Mesenchymal stem cell (in vitro differentiated cells and primary cell): ENCODE measurements around the gene AHSA1. TPM values are rescaled to one million over a fixed set of nuclear protein-coding genes. Genes with fewer than 3 reads are reported as not detected.

ENCODE experiments used
- DNase-seq: peaks from one replicate; pipeline ENCODE4 v3.0.0-alpha.2; 2013
- H2AFZ ChIP-seq: one replicate; pipeline ENCODE4 v1.6.1; 2013; ENCODE audit warnings: low read depth, mild to moderate bottlenecking, control low read depth, inconsistent platforms, low read length, moderate library complexity
- H2AK5ac ChIP-seq: 2 replicates; pipeline ENCODE4 v1.6.1; 2013; ENCODE audit warnings: low read length, moderate library complexity, mild to moderate bottlenecking, inconsistent platforms; ENCODE audit not compliant: severe bottlenecking
- H2BK120ac ChIP-seq: one replicate; pipeline ENCODE4 v1.6.1; 2013; ENCODE audit warnings: low read depth, mild to moderate bottlenecking, inconsistent platforms, low read length, moderate library complexity
- H2BK12ac ChIP-seq, 2 experiments: one replicate each; pipeline ENCODE4 v1.6.1; 2013; ENCODE audit warnings: inconsistent platforms in 2 of 2, low read length in 2 of 2, mild to moderate bottlenecking in 2 of 2, moderate library complexity in 2 of 2, control low read depth in 1 of 2
- H2BK15ac ChIP-seq: one replicate; pipeline ENCODE4 v1.6.1; 2013; ENCODE audit warnings: mild to moderate bottlenecking, low read depth, inconsistent platforms; ENCODE audit not compliant: poor library complexity, severe bottlenecking
- H2BK5ac ChIP-seq: 2 replicates; pipeline ENCODE4 v1.6.1; 2013; ENCODE audit warnings: low read depth, mild to moderate bottlenecking, low read length, control low read depth, inconsistent platforms; ENCODE audit not compliant: poor library complexity, severe bottlenecking
- H3K14ac ChIP-seq, 2 experiments: one replicate each; pipeline ENCODE4 v1.6.1; 2013; ENCODE audit warnings: inconsistent platforms in 2 of 2, low read length in 2 of 2, control low read depth in 1 of 2, mild to moderate bottlenecking in 1 of 2, moderate library complexity in 1 of 2
- H3K18ac ChIP-seq, 2 experiments: one replicate each; pipeline ENCODE4 v1.6.1; 2013; ENCODE audit warnings: inconsistent platforms in 2 of 2, low read length in 2 of 2, control low read depth in 1 of 2, low read depth in 1 of 2, mild to moderate bottlenecking in 1 of 2
- H3K23ac ChIP-seq, 2 experiments: one replicate each; pipeline ENCODE4 v1.6.1; 2013; ENCODE audit warnings: inconsistent platforms in 2 of 2, low read length in 2 of 2, mild to moderate bottlenecking in 2 of 2, moderate library complexity in 2 of 2, control low read depth in 1 of 2
- H3K27ac ChIP-seq: 2 replicates; pipeline ENCODE4 v1.5.1; 2013; ENCODE audit warnings: mild to moderate bottlenecking, moderate library complexity, low read length, control low read depth, inconsistent platforms; ENCODE audit not compliant: poor library complexity, severe bottlenecking
- H3K27me3 ChIP-seq, 2 experiments: 2 replicates each; pipeline versions ENCODE4 v1.6.1 to v1.7.0; 2013; ENCODE audit warnings: low read length in 2 of 2, mild to moderate bottlenecking in 2 of 2, moderate library complexity in 2 of 2, control low read depth in 1 of 2, inconsistent platforms in 1 of 2; ENCODE audit not compliant: control insufficient read depth in 1 of 2, insufficient read depth in 1 of 2
- H3K36me3 ChIP-seq, 2 experiments: 2 replicates each; pipeline versions ENCODE4 v1.6.1 to v1.7.0; 2013; ENCODE audit warnings: low read length in 2 of 2, control low read depth in 1 of 2, inconsistent platforms in 1 of 2, low read depth in 1 of 2, mild to moderate bottlenecking in 1 of 2; ENCODE audit not compliant: insufficient read depth in 2 of 2, control insufficient read depth in 1 of 2
- H3K4ac ChIP-seq, 2 experiments: one replicate each; pipeline ENCODE4 v1.6.1; 2013; ENCODE audit warnings: inconsistent platforms in 2 of 2, low read length in 2 of 2, mild to moderate bottlenecking in 2 of 2, moderate library complexity in 2 of 2, control low read depth in 1 of 2, low read depth in 1 of 2
- H3K4me1 ChIP-seq: 2 replicates; pipeline ENCODE4 v1.6.1; 2013; ENCODE audit warnings: low read depth, low read length, control low read depth; ENCODE audit not compliant: control insufficient read depth, insufficient read depth
- H3K4me2 ChIP-seq: 2 replicates; pipeline ENCODE4 v1.6.1; 2013; ENCODE audit warnings: low read length, mild to moderate bottlenecking, inconsistent platforms; ENCODE audit not compliant: poor library complexity, severe bottlenecking
- H3K4me3 ChIP-seq, 2 experiments: 2 replicates each; pipeline versions ENCODE4 v1.5.1 to v1.7.0; 2013; ENCODE audit warnings: low read length in 2 of 2, mild to moderate bottlenecking in 2 of 2, control low read depth in 1 of 2, low read depth in 1 of 2; ENCODE audit not compliant: insufficient read depth in 1 of 2
- H3K79me1 ChIP-seq: replicated peaks from 2 replicates; pipeline ENCODE4 v1.6.1; 2013; ENCODE audit warnings: mild to moderate bottlenecking, control low read depth, low read length, inconsistent platforms; ENCODE audit not compliant: poor library complexity, severe bottlenecking
- H3K9ac ChIP-seq: 2 replicates; pipeline ENCODE4 v1.7.0; 2013; ENCODE audit warnings: mild to moderate bottlenecking, low read length, moderate library complexity
- H3K9me3 ChIP-seq: 2 replicates; pipeline ENCODE4 v1.7.0; 2013; ENCODE audit warnings: mild to moderate bottlenecking, low read length; ENCODE audit not compliant: control insufficient read depth
- H4K8ac ChIP-seq: one replicate; pipeline ENCODE4 v1.6.1; 2013; ENCODE audit warnings: inconsistent platforms, mild to moderate bottlenecking, low read length, moderate library complexity
- H4K91ac ChIP-seq: one replicate; pipeline ENCODE4 v1.6.1; 2013; ENCODE audit warnings: mild to moderate bottlenecking, low read length, inconsistent platforms
- small RNA-seq: library from polyadenylated mRNA; stranded (forward); fragments of <200 nt; extraction: miRNeasy Mini kit (QIAGEN cat#:217004); gene quantifications from one replicate; pipeline ENCODE3, GENCODE V24; 2013; ENCODE audit warnings: low read depth

The AHSA1 gene

GRCh38 chr14:77516126-77516525, 58.2 kb downstream of the AHSA1 start:
- no peak overlapping the region for H3K4me2 ChIP-seq
- no peak overlapping the region for H2BK120ac ChIP-seq
- no peak overlapping the region for H4K8ac ChIP-seq
- H3K27ac ChIP-seq = no peak overlapping the region
- H3K27me3 ChIP-seq = no peaks in the 10 kb centered on the region
- DNase-seq = no peak
- H3K23ac ChIP-seq = no peak overlapping the region
- no peak overlapping the region for H3K14ac ChIP-seq
- peaks cover 17% of the 10 kb centered on the region for H3K79me1 ChIP-seq
- H3K4ac ChIP-seq = no peak overlapping the region
- H3K9me3 ChIP-seq = no peaks in the 10 kb centered on the region
- no peaks in the 10 kb centered on the region for H3K4me1 ChIP-seq
- no peak overlapping the region for H3K18ac ChIP-seq
- no peak overlapping the region for H2AK5ac ChIP-seq
- no peak overlapping the region for H2BK5ac ChIP-seq
- H2BK12ac ChIP-seq = no peak overlapping the region
- H3K36me3 ChIP-seq = peaks cover 24 to 63% of the 10 kb centered on the region in 2 experiments
- no peak overlapping the region for H3K4me3 ChIP-seq
- no peak overlapping the region for H2BK15ac ChIP-seq
- H4K91ac ChIP-seq = no peak overlapping the region
- H2AFZ ChIP-seq = no peak overlapping the region
- no peak overlapping the region for H3K9ac ChIP-seq

Small RNA genes within 50 kb of the gene (small RNA-seq; reads per million reads assigned to genes)
- gene RF00404 = not detected
